ENCODE data around the gene ANKRD34A.

- TF ChIP-seq CTCF (IDR thresholded peaks at IDR 0.05): peak; percentile 10 to 29 (median 23)
- peak; percentile 87 for TF ChIP-seq POLR2A (IDR thresholded peaks at IDR 0.05)
Observed at GRCh38 chr1:145960468-145961108, 3.8 kb downstream of the ANKRD34A start.

All from right lobe of liver (tissue), 4 donors.